Activated T-cell treated with anti-CD3 and anti-CD28 coated beads, Interleukin-2, amount 50 U/mL, for 4 hours (primary cell): ENCODE data around the gene KRTAP10-2. TPM values are rescaled to one million over a fixed set of nuclear protein-coding genes. Genes with fewer than 3 reads are reported as not detected.
"Not testable (repeated sequence)": the region's sequence is repeated elsewhere in the genome, so short reads cannot be mapped to it uniquely, and the experiment has no call there.

ENCODE experiments used
- ATAC-seq, 2 donors: fragments of 200-7000 bp; cut with Tn5 transposase; one replicate each; pipeline ENCODE4 v1.10.0; 2021
- DNase-seq: peaks from one replicate; pipeline ENCODE4 v3.0.0-alpha.2; 2020
- H3K27me3 Mint-ChIP-seq: one replicate; pipeline ENCODE4 v1.8.0; 2021; ENCODE audit warnings: low read depth, mixed read lengths
- H3K36me3 Mint-ChIP-seq: one replicate; pipeline ENCODE4 v1.8.0; 2022; ENCODE audit warnings: mixed read lengths; ENCODE audit not compliant: insufficient read depth
- H3K4me1 Mint-ChIP-seq: one replicate; pipeline ENCODE4 v1.8.0; 2021; ENCODE audit warnings: low read depth, mixed read lengths
- H3K4me3 Mint-ChIP-seq: one replicate; pipeline ENCODE4 v1.8.0; 2021; ENCODE audit warnings: mild to moderate bottlenecking, moderate library complexity, mixed read lengths
- H3K9me3 Mint-ChIP-seq: one replicate; pipeline ENCODE4 v1.8.0; 2021; ENCODE audit warnings: mixed read lengths
- total RNA-seq, 3 donors: library from RNA; stranded (reverse); gene quantifications; one replicate each; pipeline ENCODE4 v1.2.1, GENCODE V29; 2021

Gene KRTAP10-2
- total RNA-seq, 3 donors from 2014 or later: not detected

- no peak for DNase-seq
- H3K4me3 Mint-ChIP-seq: no peak overlapping the region
- ATAC-seq: no peak
- peaks cover 2% of the 10 kb centered on the region for H3K36me3 Mint-ChIP-seq
- H3K9me3 Mint-ChIP-seq: peaks cover 12% of the 10 kb centered on the region
- peaks cover 10% of the 10 kb centered on the region for H3K27me3 Mint-ChIP-seq
- H3K4me1 Mint-ChIP-seq: peaks cover 4% of the 10 kb centered on the region
Measured at GRCh38 chr21:44575307-44576024, 24.2 kb upstream of the KRTAP10-2 start.

- peaks cover 10% of the 10 kb centered on the region for H3K27me3 Mint-ChIP-seq
- DNase-seq (no peak), ATAC-seq (no peak)
- H3K4me1 Mint-ChIP-seq: peaks cover 4% of the 10 kb centered on the region
- peaks cover 12% of the 10 kb centered on the region for H3K9me3 Mint-ChIP-seq
- H3K4me3 Mint-ChIP-seq: no peak overlapping the region
- H3K36me3 Mint-ChIP-seq: peaks cover 2% of the 10 kb centered on the region
Measured at GRCh38 chr21:44574457-44575306, 23.4 kb upstream of the KRTAP10-2 start.

- H3K9me3 Mint-ChIP-seq: peaks cover 12% of the 10 kb centered on the region
- not testable (repeated sequence) for H3K4me3 Mint-ChIP-seq, H3K27me3 Mint-ChIP-seq, ATAC-seq, H3K4me1 Mint-ChIP-seq, DNase-seq, H3K36me3 Mint-ChIP-seq
Measured at GRCh38 chr21:44573630-44574456, 22.5 kb upstream of the KRTAP10-2 start, which contains the start of gene KRTAP10-4. TSS of gene KRTAP10-4 (plus strand) at chr21:44573729. CDS start at chr21:44573759, 30 bp downstream.

GRCh38 chr21:44572959-44573583 lies 21.8 kb upstream of the KRTAP10-2 start:
- ATAC-seq (no peak), DNase-seq (no peak)
- Mint-ChIP-seq H3K36me3 (peaks cover 2% of the 10 kb centered on the region), H3K4me1 (peaks cover 4% of the 10 kb centered on the region), H3K27me3 (peaks cover 9% of the 10 kb centered on the region), H3K4me3 (no peak overlapping the region), H3K9me3 (peaks cover 11% of the 10 kb centered on the region)

- no peaks in the 10 kb centered on the region for H3K36me3 Mint-ChIP-seq
- ATAC-seq (no peak), DNase-seq (no peak)
- peaks cover 4% of the 10 kb centered on the region for H3K4me1 Mint-ChIP-seq
- H3K9me3 Mint-ChIP-seq: peaks cover 5% of the 10 kb centered on the region
- no peak overlapping the region for H3K4me3 Mint-ChIP-seq
- peaks cover 9% of the 10 kb centered on the region for H3K27me3 Mint-ChIP-seq
Measured at GRCh38 chr21:44571844-44572782, 20.8 kb upstream of the KRTAP10-2 start.

GRCh38 chr21:44571296-44571695 lies 20.0 kb upstream of the KRTAP10-2 start:
- no peak for DNase-seq
- Mint-ChIP-seq H3K4me1 (peaks cover 4% of the 10 kb centered on the region), H3K27me3 (peaks cover 9% of the 10 kb centered on the region), H3K4me3 (no peak overlapping the region), H3K36me3 (no peaks in the 10 kb centered on the region), H3K9me3 (peaks cover 4% of the 10 kb centered on the region)
- no peak for ATAC-seq

- ATAC-seq: no peak
- H3K4me1 Mint-ChIP-seq: peaks cover 9% of the 10 kb centered on the region
Measured at GRCh38 chr21:44569861-44570517, 18.7 kb upstream of the KRTAP10-2 start.

GRCh38 chr21:44568667-44569556 lies 17.6 kb upstream of the KRTAP10-2 start:
- ATAC-seq (no peak), DNase-seq (no peak)
- peaks cover 13% of the 10 kb centered on the region for H3K4me1 Mint-ChIP-seq
- peaks cover 4% of the 10 kb centered on the region for H3K9me3 Mint-ChIP-seq
- no peaks in the 10 kb centered on the region for H3K36me3 Mint-ChIP-seq
- peaks cover 6% of the 10 kb centered on the region for H3K27me3 Mint-ChIP-seq
- no peak overlapping the region for H3K4me3 Mint-ChIP-seq

More at GRCh38 chr21:44569861-44570517, 18.7 kb upstream of the KRTAP10-2 start:
- H3K27me3 Mint-ChIP-seq: peaks cover 9% of the 10 kb centered on the region
- H3K36me3 Mint-ChIP-seq: no peaks in the 10 kb centered on the region
- no peak for DNase-seq
- H3K9me3 Mint-ChIP-seq: peaks cover 4% of the 10 kb centered on the region
- H3K4me3 Mint-ChIP-seq: no peak overlapping the region

- Mint-ChIP-seq H3K4me1 (peaks cover 13% of the 10 kb centered on the region), H3K9me3 (peaks cover 6% of the 10 kb centered on the region), H3K36me3 (no peaks in the 10 kb centered on the region), H3K4me3 (no peak overlapping the region), H3K27me3 (peaks cover 6% of the 10 kb centered on the region)
- no peak for ATAC-seq
- no peak for DNase-seq
Measured at GRCh38 chr21:44568261-44568660, 17.0 kb upstream of the KRTAP10-2 start.

- peaks cover 13% of the 10 kb centered on the region for H3K9me3 Mint-ChIP-seq
- DNase-seq (no peak), ATAC-seq (no peak)
- no peak overlapping the region for H3K4me3 Mint-ChIP-seq
- peaks cover 13% of the 10 kb centered on the region for H3K4me1 Mint-ChIP-seq
- H3K27me3 Mint-ChIP-seq: peaks cover 3% of the 10 kb centered on the region
- H3K36me3 Mint-ChIP-seq: no peaks in the 10 kb centered on the region
Measured at GRCh38 chr21:44567481-44568171, 16.3 kb upstream of the KRTAP10-2 start.

GRCh38 chr21:44566403-44566802 lies 15.1 kb upstream of the KRTAP10-2 start:
- ATAC-seq (no peak), DNase-seq (no peak)
- Mint-ChIP-seq H3K4me1 (peaks cover 13% of the 10 kb centered on the region), H3K27me3 (no peaks in the 10 kb centered on the region), H3K4me3 (no peak overlapping the region), H3K9me3 (peaks cover 22% of the 10 kb centered on the region), H3K36me3 (no peaks in the 10 kb centered on the region)
